Fibroblast of lung (primary cell): ENCODE results near the gene SLC23A1. TPM values are rescaled to one million over a fixed set of nuclear protein-coding genes. Genes with fewer than 3 reads are reported as not detected.

ENCODE experiments used
- DNase-seq, 2 donors: peaks; one replicate each; pipeline versions ENCODE4 v3.0.0 to v3.0.0-alpha.2; 2010; ENCODE audit warnings: low read depth in 2 of 2
- H2AFZ ChIP-seq: 2 replicates; pipeline ENCODE4 v1.5.1; 2012; ENCODE audit warnings: low read length, control low read depth, inconsistent platforms
- H3K27ac ChIP-seq: 2 replicates; pipeline ENCODE4 v1.5.1; 2011; ENCODE audit warnings: low read length, control low read depth; ENCODE audit not compliant: insufficient read depth
- H3K27me3 ChIP-seq: 2 replicates; pipeline ENCODE4 v1.5.1; 2011; ENCODE audit warnings: mild to moderate bottlenecking, low read length; ENCODE audit not compliant: control insufficient read depth, insufficient read depth
- H3K36me3 ChIP-seq: 2 replicates; pipeline ENCODE4 v1.5.1; 2011; ENCODE audit warnings: low read length; ENCODE audit not compliant: control insufficient read depth, insufficient read depth
- H3K4me1 ChIP-seq: 2 replicates; pipeline ENCODE4 v1.5.1; 2011; ENCODE audit warnings: low read length; ENCODE audit not compliant: control insufficient read depth, insufficient read depth; ENCODE audit errors: extremely low read depth
- H3K4me2 ChIP-seq: 2 replicates; pipeline ENCODE4 v1.5.1; 2011; ENCODE audit warnings: low read length, control low read depth; ENCODE audit not compliant: insufficient read depth; ENCODE audit errors: extremely low read depth
- H3K4me3 ChIP-seq, 4 experiments: fragments of 200-600 bp in 1 of 4; sonication (generic) in 1 of 4; replicated peaks in 1 of 4; 2 replicates each; pipeline ENCODE4 v1.5.1; 2011 to 2016; ENCODE audit warnings: low read length in 4 of 4, low read depth in 3 of 4, mild to moderate bottlenecking in 3 of 4, control low read depth in 2 of 4, inconsistent platforms in 1 of 4, mixed read lengths in 1 of 4; ENCODE audit not compliant: insufficient read depth in 1 of 4; ENCODE audit errors: control extremely low read depth in 1 of 4
- H3K79me2 ChIP-seq: 2 replicates; pipeline ENCODE4 v1.5.1; 2012; ENCODE audit warnings: mild to moderate bottlenecking, low read length, inconsistent platforms; ENCODE audit not compliant: control insufficient read depth, insufficient read depth
- H3K9ac ChIP-seq: 2 replicates; pipeline ENCODE4 v1.5.1; 2011; ENCODE audit warnings: mild to moderate bottlenecking, low read length, control low read depth; ENCODE audit not compliant: insufficient read depth
- H3K9me3 ChIP-seq: 2 replicates; pipeline ENCODE4 v1.5.1; 2012; ENCODE audit warnings: low read depth, low read length; ENCODE audit not compliant: control insufficient read depth, insufficient read depth
- H4K20me1 ChIP-seq: 2 replicates; pipeline ENCODE4 v1.5.1; 2011; ENCODE audit warnings: low read length; ENCODE audit not compliant: control insufficient read depth, insufficient read depth; ENCODE audit errors: extremely low read depth
- CTCF ChIP-seq, 2 donors: IDR thresholded peaks in 1 of 2; conservative IDR thresholded peaks in 1 of 2; 1 replicate in 1 of 2; 2 replicates in 1 of 2; pipeline ENCODE4 v1.5.1; 2011 to 2012; ENCODE audit warnings: low read length in 2 of 2, control low read depth in 1 of 2, inconsistent platforms in 1 of 2, low read depth in 1 of 2, mild to moderate bottlenecking in 1 of 2
- EZH2 ChIP-seq: IDR thresholded peaks from 2 replicates; pipeline ENCODE4 v1.5.1; 2012; ENCODE audit warnings: low read length, control low read depth, mild to moderate bottlenecking; ENCODE audit errors: missing control alignments
- polyA plus RNA-seq, 2 donors: library from polyadenylated mRNA; depleted of rRNA in 1 of 2; stranded (reverse) in 1 of 2; unstranded in 1 of 2; fragments of >200 nt; gene quantifications; 2 replicates each; pipeline ENCODE4 v1.2.1, GENCODE V29; 2011 to 2012; ENCODE audit warnings: missing spikeins in 1 of 2
- total RNA-seq: library from RNA; depleted of rRNA; stranded (reverse); fragments of >200 nt; gene quantifications from 2 replicates; pipeline ENCODE4 v1.2.1, GENCODE V29; 2014

Gene SLC23A1
- total and polyA plus RNA-seq, 2 donors (not counting 1 experiment from before 2014, with no cell fraction given), result not detected

GRCh38 chr5:139377226-139377625, 5.9 kb downstream of the SLC23A1 start:
- Histone ChIP-seq H3K27me3 (no peaks in the 10 kb centered on the region), H3K9ac (no peak overlapping the region), H3K4me3 (no peak overlapping the region), H3K4me1 (no peaks in the 10 kb centered on the region), H3K79me2 (no peaks in the 10 kb centered on the region), H4K20me1 (no peaks in the 10 kb centered on the region), H3K27ac (no peak overlapping the region), H3K36me3 (no peaks in the 10 kb centered on the region), H2AFZ (no peak overlapping the region), H3K9me3 (no peaks in the 10 kb centered on the region), H3K4me2 (no peak overlapping the region)
- no peak for DNase-seq
- no peak for TF ChIP-seq CTCF (conservative IDR thresholded peaks at IDR 0.05 in 1 of 2, IDR thresholded peaks at IDR 0.05 in 1 of 2; ENCODE audit: low read depth in 1 of 2, low read length in 2 of 2)

- H3K4me1 ChIP-seq, result no peaks in the 10 kb centered on the region
- H3K9ac ChIP-seq, result no peak overlapping the region
- no peak for DNase-seq
- no peaks in the 10 kb centered on the region for H4K20me1 ChIP-seq
- H3K36me3 ChIP-seq, result no peaks in the 10 kb centered on the region
- no peaks in the 10 kb centered on the region for H3K9me3 ChIP-seq
- H3K4me2 ChIP-seq, result no peak overlapping the region
- no peak for TF ChIP-seq EZH2
- no peak for TF ChIP-seq CTCF (conservative IDR thresholded peaks at IDR 0.05 in 1 of 2, IDR thresholded peaks at IDR 0.05 in 1 of 2; ENCODE audit: low read depth in 1 of 2, low read length in 2 of 2)
- no peaks in the 10 kb centered on the region for H3K79me2 ChIP-seq
- H3K27ac ChIP-seq, result no peak overlapping the region
- no peaks in the 10 kb centered on the region for H3K27me3 ChIP-seq
- H2AFZ ChIP-seq, result no peak overlapping the region
- no peak overlapping the region for H3K4me3 ChIP-seq
Observed at GRCh38 chr5:139376364-139376763, 6.7 kb downstream of the SLC23A1 start.

DNA sequence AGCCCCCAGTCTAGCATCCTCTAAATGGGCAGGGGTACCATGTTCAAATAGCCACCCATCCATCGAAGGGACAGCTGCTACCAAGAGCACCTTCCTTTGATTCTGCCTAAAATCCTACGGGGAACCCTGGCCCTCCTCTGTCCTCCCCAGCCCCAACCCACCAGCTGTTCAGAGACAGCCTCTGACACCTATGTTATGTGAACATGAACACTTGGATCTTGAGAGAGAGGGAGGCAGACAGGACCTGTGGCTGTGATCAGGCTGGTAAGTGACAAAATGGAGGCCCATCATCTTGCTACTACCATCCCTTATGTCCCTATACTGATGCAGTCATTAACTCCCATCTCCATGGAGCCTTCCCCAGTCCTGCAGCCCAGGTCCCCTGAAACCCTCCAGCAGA, 8.2 kb downstream of the SLC23A1 start:
- Histone ChIP-seq H3K4me1 (no peaks in the 10 kb centered on the region), H3K4me3 (no peak overlapping the region), H3K9ac (no peak overlapping the region), H3K27me3 (no peaks in the 10 kb centered on the region), H3K4me2 (no peak overlapping the region), H3K27ac (no peak overlapping the region), H2AFZ (no peak overlapping the region), H4K20me1 (no peaks in the 10 kb centered on the region), H3K79me2 (no peaks in the 10 kb centered on the region), H3K9me3 (no peaks in the 10 kb centered on the region), H3K36me3 (no peaks in the 10 kb centered on the region)
- no peak for DNase-seq
- TF ChIP-seq CTCF (conservative IDR thresholded peaks at IDR 0.05 in 1 of 2, IDR thresholded peaks at IDR 0.05 in 1 of 2; ENCODE audit: low read depth in 1 of 2, low read length in 2 of 2) (no peak), EZH2 (no peak)
